ENCODE results near the gene C19orf33.
"Not testable (repeated sequence)": the region's sequence is repeated elsewhere in the genome, so short reads cannot be mapped to it uniquely, and the experiment has no call there.

Gene C19orf33

DNA sequence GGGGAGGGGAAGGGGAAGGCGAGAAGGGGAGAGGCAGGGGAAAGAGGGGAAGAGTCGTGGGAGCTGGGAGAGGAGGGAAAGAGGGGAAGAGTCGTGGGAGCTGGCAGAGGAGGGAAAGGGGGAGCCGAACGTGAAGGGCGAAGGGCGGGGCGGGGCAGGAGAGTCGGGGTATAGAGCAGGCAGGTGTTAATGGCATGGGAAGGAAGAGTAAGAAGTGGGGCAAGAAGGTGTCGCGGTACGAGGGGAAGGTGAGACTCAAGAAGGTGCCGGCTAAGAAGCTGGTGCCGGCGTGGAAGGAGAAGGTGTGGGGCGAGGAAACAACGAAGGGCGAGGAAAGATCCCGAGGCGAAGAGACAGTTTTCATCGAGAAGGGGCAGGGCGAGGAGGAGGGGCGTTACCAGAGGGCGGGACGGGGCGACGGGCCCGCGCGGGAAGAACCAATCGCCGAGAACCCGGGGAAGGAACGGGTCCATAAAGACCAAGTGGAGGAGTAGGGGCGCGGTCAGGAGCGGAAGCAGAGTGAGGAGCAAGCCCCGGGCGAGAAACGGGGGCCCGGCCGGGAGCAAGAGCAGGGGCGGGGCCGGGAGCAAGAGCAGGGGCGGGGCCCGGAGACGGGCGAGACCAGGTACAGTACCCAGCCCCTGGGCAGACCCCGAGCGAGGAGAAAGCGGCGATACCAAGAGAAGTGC lies 32.0 kb downstream of the C19orf33 start:
- Mint-ChIP-seq H3K36me3 (ENCODE audit: low read depth) (no peaks in the 10 kb centered on the region), H3K27ac (peak overlapping the region; percentile 97), H3K4me3 (peak overlapping the region; percentile 89), H3K27me3 (no peaks in the 10 kb centered on the region), H3K4me1 (ENCODE audit: low read depth) (peaks cover 10% of the 10 kb centered on the region), H3K9me3 (no peaks in the 10 kb centered on the region)

DNA sequence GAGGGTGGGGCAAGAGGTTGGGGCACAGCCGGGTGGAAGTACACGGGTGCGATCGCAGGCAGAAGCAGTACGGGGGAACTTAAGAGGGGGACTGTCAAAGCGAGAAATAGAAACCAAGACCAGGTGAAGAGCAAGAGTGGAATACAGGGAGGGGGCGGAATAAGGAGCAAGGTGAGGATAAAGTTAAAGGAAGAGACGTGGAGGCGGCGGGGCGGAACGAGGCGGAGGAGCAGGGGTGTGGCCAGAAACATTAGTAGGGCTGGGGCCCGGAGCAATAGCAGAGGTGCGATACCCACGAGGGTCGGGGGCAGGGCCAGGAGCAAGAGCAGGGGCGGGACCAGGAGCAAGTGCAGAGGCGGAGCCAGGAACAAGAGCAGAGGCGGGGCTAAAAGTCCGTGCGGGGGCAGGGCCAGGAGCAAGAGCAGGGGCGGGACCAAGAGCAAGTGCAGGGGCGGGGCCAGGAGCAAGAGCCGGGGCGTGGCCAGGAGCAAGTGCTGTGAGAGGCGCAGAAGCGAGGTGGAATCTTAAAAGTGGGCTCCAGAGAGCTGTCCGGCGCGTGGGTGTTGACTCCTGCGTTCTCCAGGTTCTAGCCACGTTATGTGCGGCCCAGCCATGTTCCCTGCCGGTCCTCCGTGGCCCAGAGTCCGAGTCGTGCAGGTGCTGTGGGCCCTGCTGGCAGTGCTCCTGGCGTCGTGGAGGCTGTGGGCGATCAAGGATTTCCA lies 32.7 kb downstream of the C19orf33 start:
- Mint-ChIP-seq H3K4me3 (peak overlapping the region; percentile 89), H3K9me3 (no peaks in the 10 kb centered on the region), H3K27me3 (no peaks in the 10 kb centered on the region), H3K4me1 (ENCODE audit: low read depth) (peaks cover 10% of the 10 kb centered on the region), H3K27ac (peak overlapping the region; percentile 97), H3K36me3 (ENCODE audit: low read depth) (no peaks in the 10 kb centered on the region)

DNA sequence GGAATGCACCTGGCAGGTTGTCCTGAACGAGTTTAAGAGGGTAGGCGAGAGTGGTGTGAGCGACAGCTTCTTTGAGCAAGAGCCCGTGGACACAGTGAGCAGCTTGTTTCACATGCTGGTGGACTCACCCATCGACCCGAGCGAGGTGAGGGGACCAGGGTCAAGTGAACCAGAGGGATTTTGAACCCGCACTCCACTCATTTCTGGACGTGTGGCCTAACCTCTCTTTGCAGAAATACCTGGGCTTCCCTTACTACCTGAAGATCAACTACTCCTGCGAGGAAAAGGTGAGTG lies 33.3 kb downstream of the C19orf33 start:
- no peaks in the 10 kb centered on the region for H3K36me3 Mint-ChIP-seq (ENCODE audit: low read depth)
- H3K4me1 Mint-ChIP-seq (ENCODE audit: low read depth): peaks cover 10% of the 10 kb centered on the region
- no peaks in the 10 kb centered on the region for H3K9me3 Mint-ChIP-seq
- H3K4me3 Mint-ChIP-seq: peak overlapping the region; percentile 89
- peak overlapping the region; percentile 97 for H3K27ac Mint-ChIP-seq
- no peaks in the 10 kb centered on the region for H3K27me3 Mint-ChIP-seq

DNA sequence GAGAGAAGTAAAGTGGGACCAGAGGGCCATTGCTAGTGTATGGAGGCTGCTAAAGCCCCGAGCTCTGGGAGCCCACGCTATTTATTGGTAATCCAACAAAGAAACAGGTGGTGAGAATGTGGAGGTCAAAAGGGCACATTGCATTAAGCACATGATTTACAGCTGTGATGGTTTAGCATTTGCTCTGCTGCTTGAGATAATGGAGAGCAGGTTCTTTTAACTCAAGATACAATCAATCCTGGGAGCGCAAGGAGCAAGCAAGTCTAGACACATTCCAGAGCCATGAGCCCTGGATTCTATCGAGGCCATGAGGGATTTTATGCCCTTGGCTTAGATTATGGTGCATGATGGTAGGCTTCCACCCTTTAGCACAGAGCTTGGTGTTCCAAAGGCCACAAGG lies 35.0 kb downstream of the C19orf33 start:
- not testable (repeated sequence) for H3K4me1 Mint-ChIP-seq (ENCODE audit: low read depth); H3K9me3 Mint-ChIP-seq; H3K27ac Mint-ChIP-seq; H3K36me3 Mint-ChIP-seq (ENCODE audit: low read depth); H3K27me3 Mint-ChIP-seq
- H3K4me3 Mint-ChIP-seq: peak overlapping the region; percentile 21

DNA sequence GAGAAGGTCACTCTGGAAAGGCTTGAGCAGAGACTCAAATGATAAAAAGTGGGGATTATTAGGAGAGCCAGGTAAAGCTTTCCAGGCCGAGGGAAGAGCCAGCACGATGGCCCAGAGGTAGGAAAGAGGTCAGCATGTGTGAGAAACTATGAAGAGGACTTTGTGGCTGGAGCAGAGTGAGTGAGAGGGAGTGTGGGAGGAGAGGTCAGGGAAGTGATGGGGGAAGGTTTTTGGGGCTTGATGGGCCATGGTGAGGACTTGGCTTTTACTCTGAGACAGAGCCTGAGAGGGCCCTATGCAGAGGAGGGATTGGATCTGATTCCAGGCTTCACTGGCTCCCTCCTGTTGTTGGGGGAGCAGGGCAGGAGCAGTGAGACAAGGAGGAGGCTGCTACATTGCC lies 36.9 kb downstream of the C19orf33 start:
- no peaks in the 10 kb centered on the region for H3K36me3 Mint-ChIP-seq (ENCODE audit: low read depth)
- peak overlapping the region; percentile 1 for H3K27ac Mint-ChIP-seq
- no peaks in the 10 kb centered on the region for H3K27me3 Mint-ChIP-seq
- H3K4me1 Mint-ChIP-seq (ENCODE audit: low read depth): peaks cover 10% of the 10 kb centered on the region
- H3K4me3 Mint-ChIP-seq: no peak overlapping the region
- no peaks in the 10 kb centered on the region for H3K9me3 Mint-ChIP-seq

DNA sequence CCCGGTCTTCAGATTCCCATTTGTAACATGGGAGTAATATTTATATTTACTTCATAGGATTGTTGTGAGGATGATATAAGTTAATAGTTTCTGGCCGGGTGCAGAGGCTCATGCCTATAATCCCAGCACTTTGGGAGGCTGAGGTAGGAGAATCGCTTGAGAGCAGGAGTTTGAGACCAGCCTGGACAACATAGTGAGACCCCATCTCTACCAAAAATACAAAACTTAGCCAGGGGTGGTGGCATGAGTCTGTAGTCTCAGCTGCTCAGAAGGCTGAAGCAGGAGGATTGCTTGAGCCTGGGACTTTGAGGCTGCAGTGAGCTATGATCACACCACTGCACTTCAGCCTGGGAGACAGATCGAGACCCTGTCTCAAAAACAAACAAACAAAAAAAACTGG lies 42.8 kb downstream of the C19orf33 start:
- no peaks in the 10 kb centered on the region for H3K36me3 Mint-ChIP-seq (ENCODE audit: low read depth)
- no peak overlapping the region for H3K4me3 Mint-ChIP-seq
- H3K4me1 Mint-ChIP-seq (ENCODE audit: low read depth): no peaks in the 10 kb centered on the region
- H3K27me3 Mint-ChIP-seq: no peaks in the 10 kb centered on the region
- H3K27ac Mint-ChIP-seq: no peak overlapping the region
- no peaks in the 10 kb centered on the region for H3K9me3 Mint-ChIP-seq

DNA sequence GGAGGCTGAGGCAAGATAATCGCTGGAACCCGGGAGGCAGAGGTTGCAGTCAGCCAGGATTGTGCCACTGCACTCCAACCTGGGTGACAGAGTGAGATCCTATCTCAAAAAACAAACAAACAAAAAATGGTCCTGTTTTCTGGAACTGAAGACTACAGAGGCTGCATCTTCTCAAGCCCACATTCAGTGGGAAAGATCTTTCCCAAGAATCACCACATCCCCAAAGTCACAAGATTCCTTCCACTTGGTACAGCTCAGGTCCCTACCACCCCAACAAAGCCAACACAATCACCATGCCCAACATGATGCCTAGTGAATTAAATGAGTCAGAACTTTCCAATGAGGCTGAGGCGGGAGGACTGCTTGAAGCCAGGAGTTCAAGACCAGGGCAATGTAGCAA lies 46.8 kb downstream of the C19orf33 start:
- H3K36me3 Mint-ChIP-seq (ENCODE audit: low read depth): no peaks in the 10 kb centered on the region
- H3K4me1 Mint-ChIP-seq (ENCODE audit: low read depth): no peaks in the 10 kb centered on the region
- H3K4me3 Mint-ChIP-seq: no peak overlapping the region
- H3K9me3 Mint-ChIP-seq: no peaks in the 10 kb centered on the region
- no peak overlapping the region for H3K27ac Mint-ChIP-seq
- H3K27me3 Mint-ChIP-seq: no peaks in the 10 kb centered on the region

DNA sequence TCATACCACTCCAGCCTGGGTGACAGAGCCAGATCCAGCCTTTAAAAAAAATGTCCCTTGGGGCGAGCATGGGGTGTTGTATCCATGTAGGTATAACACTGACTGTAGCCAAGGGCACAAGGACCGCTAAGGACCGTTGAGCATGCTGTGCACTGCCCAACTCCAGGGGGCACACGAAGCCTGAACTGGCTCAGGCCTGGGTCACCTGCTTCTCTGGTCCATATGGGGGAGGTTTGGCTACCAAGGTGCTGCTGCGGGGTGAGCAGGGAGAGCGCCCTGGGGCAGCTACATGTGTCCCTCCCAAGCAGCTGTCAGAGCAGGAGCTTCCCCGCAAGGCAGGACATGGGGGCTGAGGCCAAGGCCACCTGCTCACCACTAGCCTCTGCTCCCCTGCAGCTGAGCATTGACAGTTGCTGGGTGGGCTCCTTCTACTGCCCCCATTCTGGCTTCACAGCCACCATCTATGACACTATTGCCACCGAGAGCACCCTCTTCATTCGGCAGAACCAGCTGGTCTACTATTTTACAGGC lies 47.9 kb downstream of the C19orf33 start:
- Mint-ChIP-seq H3K36me3 (ENCODE audit: low read depth) (no peaks in the 10 kb centered on the region), H3K4me3 (no peak overlapping the region), H3K4me1 (ENCODE audit: low read depth) (no peaks in the 10 kb centered on the region), H3K27ac (no peak overlapping the region), H3K9me3 (no peaks in the 10 kb centered on the region), H3K27me3 (peaks cover 3% of the 10 kb centered on the region)

DNA sequence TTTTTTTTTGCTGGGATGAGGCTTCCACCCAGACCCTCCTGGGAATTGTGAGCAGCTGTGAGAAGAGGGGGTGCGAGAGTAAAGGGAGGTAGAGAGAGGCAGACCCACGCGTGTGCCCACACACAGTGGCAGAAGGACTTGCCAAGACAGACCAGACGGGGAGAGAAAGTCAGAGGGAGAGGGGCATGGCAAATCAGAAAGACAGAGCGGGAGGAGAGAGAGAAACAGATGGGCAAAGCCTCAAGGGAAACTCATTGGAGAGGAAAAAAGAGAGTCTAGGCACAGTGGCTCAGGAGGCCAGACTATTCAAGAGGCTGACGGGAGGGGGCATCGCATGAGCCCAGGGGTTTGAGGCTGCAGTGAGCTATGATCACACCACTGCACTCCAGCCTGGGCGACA lies 48.6 kb downstream of the C19orf33 start:
- Mint-ChIP-seq H3K27ac (no peak overlapping the region), H3K4me1 (ENCODE audit: low read depth) (no peaks in the 10 kb centered on the region), H3K27me3 (peaks cover 3% of the 10 kb centered on the region), H3K4me3 (no peak overlapping the region), H3K9me3 (no peaks in the 10 kb centered on the region), H3K36me3 (ENCODE audit: low read depth) (no peaks in the 10 kb centered on the region)

Data from stimulated activated naive CD8-positive, alpha-beta T cell treated with anti-CD3 and anti-CD28 coated beads, Interleukin-15, Interleukin-2, amounts not matched to agents 100 ng/mL and 50 ng/mL, for 24 hours (primary cell).